PC-9 (cell line): ENCODE results near the gene ANKRD11. TPM values are rescaled to one million over a fixed set of nuclear protein-coding genes. Genes with fewer than 3 reads are reported as not detected.

Experiments
- BruUV-seq: library from RNA; stranded (reverse); fragments of 400-500 nt; replicated peaks from 2 replicates; lab custom pipeline; 2021; lab: Mats Ljungman, UMichigan
- CTCF ChIA-PET: fragments of 300-600 bp; sonication (Branson Sonifier 250); formaldehyde crosslinking; loops from one replicate; lab custom pipeline; 2022; ENCODE audit warnings: antibody characterized with exemption; lab: Charles Lee
- POLR2A ChIA-PET: fragments of 300-600 bp; sonication (Branson Sonifier 250); formaldehyde crosslinking; loops from one replicate; lab custom pipeline; 2022; ENCODE audit warnings: antibody characterized with exemption; ENCODE audit not compliant: unreplicated experiment; lab: Charles Lee
- DNase-seq, 2 experiments: peaks; one replicate each; pipeline versions ENCODE4 v3.0.0 to v3.0.0-alpha.2; 2015 to 2022; ENCODE audit warnings: mixed read lengths in 1 of 2
- H2AFZ ChIP-seq: fragments of 200-600 bp; sonication (generic); 2 replicates; pipeline ENCODE4 v1.8.1; 2017; ENCODE audit warnings: antibody characterized with exemption
- H3F3A ChIP-seq: fragments of 200-600 bp; sonication (generic); 2 replicates; pipeline ENCODE4 v1.8.1; 2017; ENCODE audit warnings: antibody characterized with exemption, mild to moderate bottlenecking, low read depth; ENCODE audit not compliant: insufficient read depth
- H3K27ac ChIP-seq: fragments of 200-600 bp; sonication (generic); 2 replicates; pipeline ENCODE4 v1.6.1; 2016; ENCODE audit warnings: mixed run types
- H3K27me3 ChIP-seq: fragments of 200-600 bp; sonication (generic); 2 replicates; pipeline ENCODE4 v1.6.1; 2016; ENCODE audit warnings: low read depth, mixed run types; ENCODE audit not compliant: insufficient read depth
- H3K36me3 ChIP-seq: fragments of 200-600 bp; sonication (generic); 2 replicates; pipeline ENCODE4 v1.6.1; 2016; ENCODE audit warnings: low read depth, mixed run types
- H3K4me1 ChIP-seq: fragments of 200-600 bp; sonication (generic); replicated peaks from 2 replicates; pipeline ENCODE4 v1.6.1; 2016; ENCODE audit warnings: mixed run types; ENCODE audit not compliant: insufficient read depth
- H3K4me2 ChIP-seq: fragments of 200-600 bp; sonication (generic); 2 replicates; pipeline ENCODE4 v1.6.1; 2017; ENCODE audit warnings: mixed run types
- H3K4me3 ChIP-seq: fragments of 200-600 bp; sonication (generic); 2 replicates; pipeline ENCODE4 v1.6.1; 2016; ENCODE audit warnings: mixed run types
- H3K79me2 ChIP-seq: fragments of 200-600 bp; sonication (generic); 2 replicates; pipeline ENCODE4 v1.6.1; 2017; ENCODE audit warnings: low read depth, mixed run types
- H3K9me2 ChIP-seq: fragments of 200-600 bp; sonication (generic); 2 replicates; pipeline ENCODE4 v1.8.1; 2017; ENCODE audit warnings: mild to moderate bottlenecking; ENCODE audit not compliant: insufficient read depth
- H3K9me3 ChIP-seq: fragments of 200-600 bp; sonication (generic); 2 replicates; pipeline ENCODE4 v1.8.1; 2016; ENCODE audit warnings: low read depth; ENCODE audit not compliant: insufficient read depth
- H4K20me1 ChIP-seq: fragments of 200-600 bp; sonication (generic); 2 replicates; pipeline ENCODE4 v1.8.1; 2017; ENCODE audit not compliant: insufficient read depth
- EZH2 ChIP-seq: fragments of 200-600 bp; sonication (generic); IDR thresholded peaks from 2 replicates; pipeline ENCODE4 v1.8.0; 2017; ENCODE audit warnings: antibody characterized with exemption, low read depth
- intact Hi-C: fragments of 100-400 bp; cut with micrococcal nuclease; formaldehyde crosslinking; loops from one replicate; pipeline ENCODE4 v1.10.0; 2022; ENCODE audit not compliant: unreplicated experiment
- total RNA-seq: library from RNA; stranded (reverse); gene quantifications from 2 replicates; pipeline ENCODE4 v1.2.3, GENCODE V29; 2021
- TF ChIP-seq, protein P1 (sequence below): fragments of 200-600 bp; sonication (generic); conservative IDR thresholded peaks from 2 replicates; pipeline ENCODE4 v1.6.1; 2017; ENCODE audit warnings: mixed run types, antibody characterized with exemption, mild to moderate bottlenecking, moderate library complexity

Gene ANKRD11
- total RNA-seq, 1 experiment from 2014 or later: 220 TPM

DNA sequence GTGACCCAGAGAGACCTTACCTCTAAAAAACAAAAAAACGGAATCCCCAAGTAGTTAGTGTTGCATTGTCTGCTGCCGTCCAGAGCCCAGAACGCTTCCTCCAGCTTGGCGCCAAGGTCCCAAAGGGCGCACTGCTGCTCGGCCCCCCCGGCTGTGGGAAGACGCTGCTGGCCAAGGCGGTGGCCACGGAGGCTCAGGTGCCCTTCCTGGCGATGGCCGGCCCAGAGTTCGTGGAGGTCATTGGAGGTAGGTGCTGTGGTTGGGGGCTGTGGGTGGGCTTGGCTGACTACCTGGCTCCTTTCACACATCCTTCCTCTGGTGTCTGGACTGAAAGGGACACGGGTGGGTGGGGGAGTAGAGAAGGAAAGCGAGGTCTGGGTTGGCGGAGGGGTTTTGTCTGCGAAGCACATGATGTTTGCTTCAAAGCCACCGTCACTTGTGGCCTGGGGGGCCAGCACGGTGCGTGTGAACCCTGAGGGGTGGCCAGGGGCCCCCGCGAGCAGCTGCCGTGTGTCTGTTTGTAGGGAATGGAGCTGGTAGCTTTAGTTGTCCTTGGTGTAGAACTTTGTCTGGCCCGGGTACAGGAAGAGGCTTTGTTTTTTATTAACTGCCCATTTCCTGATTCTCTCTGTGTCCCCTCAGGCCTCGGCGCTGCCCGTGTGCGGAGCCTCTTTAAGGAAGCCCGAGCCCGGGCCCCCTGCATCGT lies 41.6 kb upstream of the ANKRD11 start:
- BruUV-seq: no TSS peak
- Histone ChIP-seq H2AFZ (no peak overlapping the region), H3K27me3 (no peaks in the 10 kb centered on the region), H3F3A (no peaks in the 10 kb centered on the region), H3K27ac (no peak overlapping the region), H3K4me3 (no peak overlapping the region), H3K79me2 (no peaks in the 10 kb centered on the region), H3K9me3 (no peaks in the 10 kb centered on the region), H3K9me2 (no peaks in the 10 kb centered on the region), H3K4me2 (no peak overlapping the region), H3K36me3 (0 out of 2 replicates have a peak, but pooled peaks cover 9% of the 10 kb centered on the region), H3K4me1 (no peaks in the 10 kb centered on the region), H4K20me1 (peaks cover 4% of the 10 kb centered on the region)
- DNase-seq: no peak
- intact Hi-C loops: no loop called here
- POLR2A ChIA-PET: no interaction called here
- CTCF ChIA-PET: no interaction called here
- TF ChIP-seq, protein P1, sequence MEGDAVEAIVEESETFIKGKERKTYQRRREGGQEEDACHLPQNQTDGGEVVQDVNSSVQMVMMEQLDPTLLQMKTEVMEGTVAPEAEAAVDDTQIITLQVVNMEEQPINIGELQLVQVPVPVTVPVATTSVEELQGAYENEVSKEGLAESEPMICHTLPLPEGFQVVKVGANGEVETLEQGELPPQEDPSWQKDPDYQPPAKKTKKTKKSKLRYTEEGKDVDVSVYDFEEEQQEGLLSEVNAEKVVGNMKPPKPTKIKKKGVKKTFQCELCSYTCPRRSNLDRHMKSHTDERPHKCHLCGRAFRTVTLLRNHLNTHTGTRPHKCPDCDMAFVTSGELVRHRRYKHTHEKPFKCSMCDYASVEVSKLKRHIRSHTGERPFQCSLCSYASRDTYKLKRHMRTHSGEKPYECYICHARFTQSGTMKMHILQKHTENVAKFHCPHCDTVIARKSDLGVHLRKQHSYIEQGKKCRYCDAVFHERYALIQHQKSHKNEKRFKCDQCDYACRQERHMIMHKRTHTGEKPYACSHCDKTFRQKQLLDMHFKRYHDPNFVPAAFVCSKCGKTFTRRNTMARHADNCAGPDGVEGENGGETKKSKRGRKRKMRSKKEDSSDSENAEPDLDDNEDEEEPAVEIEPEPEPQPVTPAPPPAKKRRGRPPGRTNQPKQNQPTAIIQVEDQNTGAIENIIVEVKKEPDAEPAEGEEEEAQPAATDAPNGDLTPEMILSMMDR: no peak
- no peak for TF ChIP-seq EZH2

DNA sequence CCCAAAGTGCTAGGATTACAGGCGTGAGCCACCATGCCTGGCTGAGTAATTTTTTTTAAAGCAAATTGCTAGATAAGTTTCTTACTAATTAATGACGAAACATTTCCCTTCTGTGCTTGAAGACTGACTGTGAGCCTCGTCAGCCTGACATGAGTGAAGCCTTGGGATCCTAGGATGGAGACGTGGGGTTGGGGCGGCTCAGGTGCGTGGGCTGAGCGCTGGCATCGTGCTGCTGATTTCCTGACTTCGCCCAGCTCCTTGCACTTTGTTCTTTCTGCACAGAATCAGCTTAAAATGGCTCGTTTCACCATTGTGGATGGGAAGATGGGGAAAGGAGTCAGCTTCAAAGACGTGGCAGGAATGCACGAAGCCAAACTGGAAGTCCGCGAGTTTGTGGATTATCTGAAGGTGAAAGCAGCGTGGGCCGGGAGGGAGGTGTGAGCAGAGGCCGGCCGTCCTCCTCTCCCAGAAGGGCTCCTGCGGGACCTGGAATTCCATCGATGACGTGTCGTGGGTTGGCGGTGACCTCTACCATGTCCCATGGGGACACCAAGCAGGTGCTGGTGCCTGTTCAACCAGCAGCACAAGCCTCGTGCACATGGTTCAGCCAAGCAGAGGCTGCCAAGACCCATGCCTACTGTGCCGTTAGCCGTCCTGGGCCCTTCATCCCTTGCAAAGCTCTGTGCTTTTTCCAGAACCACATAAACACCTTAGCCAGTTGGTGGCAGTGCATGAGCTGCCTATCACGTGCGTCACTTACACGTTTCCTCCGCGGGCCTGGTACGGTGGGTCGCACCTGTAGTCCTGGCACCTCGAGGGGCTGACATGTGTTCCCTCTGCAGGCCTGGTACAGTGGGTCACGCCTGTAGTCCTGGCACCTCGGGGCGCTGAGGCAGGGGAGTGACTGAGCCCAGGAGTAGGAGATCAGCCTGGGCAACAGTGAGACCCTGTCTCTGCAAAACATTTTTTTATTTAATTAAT lies 40.3 kb upstream of the ANKRD11 start:
- intact Hi-C loops: no loop called here
- TF ChIP-seq, protein P1: no peak
- no peak for TF ChIP-seq EZH2
- peaks cover 8% of the 10 kb centered on the region for H4K20me1 ChIP-seq
- no TSS peak for BruUV-seq
- no peak overlapping the region for H3K27ac ChIP-seq
- no peaks in the 10 kb centered on the region for H3K79me2 ChIP-seq
- no peak for DNase-seq
- H3F3A ChIP-seq: no peaks in the 10 kb centered on the region
- H3K4me3 ChIP-seq: no peak overlapping the region
- H3K9me3 ChIP-seq: no peaks in the 10 kb centered on the region
- no peaks in the 10 kb centered on the region for H3K27me3 ChIP-seq
- no peak overlapping the region for H2AFZ ChIP-seq
- H3K36me3 ChIP-seq: 0 out of 2 replicates have a peak, but pooled peaks cover 12% of the 10 kb centered on the region
- no peak overlapping the region for H3K4me2 ChIP-seq
- no peaks in the 10 kb centered on the region for H3K4me1 ChIP-seq
- CTCF ChIA-PET: no interaction called here
- no peaks in the 10 kb centered on the region for H3K9me2 ChIP-seq
- POLR2A ChIA-PET: no interaction called here

DNA sequence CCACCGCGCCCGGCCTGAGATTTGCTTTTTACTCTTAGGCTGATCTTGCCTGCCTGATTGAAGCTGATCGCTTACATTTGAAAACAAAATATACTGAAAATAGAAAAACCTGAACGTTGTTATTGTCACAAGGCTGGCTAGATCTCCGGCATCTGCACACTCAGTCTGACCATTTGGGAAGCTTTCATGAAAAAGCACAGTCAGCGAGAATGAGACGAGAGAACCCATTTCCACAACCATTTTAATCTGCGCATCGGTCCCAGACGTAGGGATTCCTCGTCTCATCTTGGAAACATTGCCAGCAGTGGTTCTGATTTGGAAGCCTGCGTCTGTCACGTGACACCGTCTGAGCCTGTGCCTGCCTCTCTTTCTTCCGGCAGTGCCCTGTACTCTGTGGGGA lies 38.7 kb upstream of the ANKRD11 start:
- no peak overlapping the region for H3K4me2 ChIP-seq
- H3K27me3 ChIP-seq: no peaks in the 10 kb centered on the region
- intact Hi-C loops: no loop called here
- DNase-seq: no peak
- no peaks in the 10 kb centered on the region for H3K79me2 ChIP-seq
- CTCF ChIA-PET: no interaction called here
- H3K36me3 ChIP-seq: 0 out of 2 replicates have a peak, but pooled peaks cover 5% of the 10 kb centered on the region
- H3F3A ChIP-seq: no peaks in the 10 kb centered on the region
- POLR2A ChIA-PET: interaction anchor here (0.6 kb wide), 1 partner anchor 1050 kb away, joined by 3 read pairs; no protein-coding TSS in a partner anchor
- H2AFZ ChIP-seq: no peak overlapping the region
- peaks cover 12% of the 10 kb centered on the region for H4K20me1 ChIP-seq
- no peak overlapping the region for H3K27ac ChIP-seq
- H3K4me3 ChIP-seq: no peak overlapping the region
- no peaks in the 10 kb centered on the region for H3K9me2 ChIP-seq
- no TSS peak for BruUV-seq
- H3K9me3 ChIP-seq: no peaks in the 10 kb centered on the region
- TF ChIP-seq EZH2: no peak
- TF ChIP-seq, protein P1: no peak
- no peaks in the 10 kb centered on the region for H3K4me1 ChIP-seq
